SK-N-SH (cell line): ENCODE data around the gene TGM3. TPM values are rescaled to one million over a fixed set of nuclear protein-coding genes. Genes with fewer than 3 reads are reported as not detected.

Source experiments
- CTCF ChIA-PET: fragments of 300-600, 350-600 bp; formaldehyde crosslinking; extraction: SDS; loops from one replicate; lab custom pipeline; 2021; lab: Yijun Ruan, JAX
- POLR2A ChIA-PET: fragments of 350-600 bp; sonication (Branson Sonifier 250); formaldehyde crosslinking; extraction: SDS; loops from one replicate; lab custom pipeline; 2020; ENCODE audit warnings: antibody characterized with exemption, inconsistent platforms; lab: Yijun Ruan, JAX
- DNase-seq: peaks from one replicate; pipeline ENCODE4 v3.0.0; 2012
- H2AFZ ChIP-seq: fragments of 200-600 bp; sonication (generic); 2 replicates; pipeline ENCODE4 v1.8.1; 2016; ENCODE audit warnings: antibody characterized with exemption, mild to moderate bottlenecking, low read depth
- H3F3A ChIP-seq: fragments of 200-600 bp; sonication (generic); replicated peaks from 2 replicates; pipeline ENCODE3; 2016; ENCODE audit warnings: antibody characterized with exemption, mild to moderate bottlenecking; ENCODE audit not compliant: insufficient read depth
- H3K27ac ChIP-seq, 2 experiments: fragments of 200-500 bp in 1 of 2; fragments of 200-600 bp in 1 of 2; sonication (Bioruptor generic) in 1 of 2; sonication (generic), shearing (Covaris generic) in 1 of 2; 2 replicates each; pipeline versions ENCODE4 v1.5.1 to v1.6.1; 2014 to 2016; ENCODE audit warnings: low read depth in 2 of 2, inconsistent platforms in 1 of 2, low read length in 1 of 2, mild to moderate bottlenecking in 1 of 2, mixed read lengths in 1 of 2
- H3K27me3 ChIP-seq: fragments of 200-600 bp; sonication (generic), shearing (Covaris generic); 2 replicates; pipeline ENCODE4 v1.6.1; 2016; ENCODE audit warnings: mixed run types; ENCODE audit not compliant: insufficient read depth
- H3K36me3 ChIP-seq, 2 experiments: fragments of 200-500 bp in 1 of 2; fragments of 200-600 bp in 1 of 2; sonication (Bioruptor generic) in 1 of 2; sonication (generic) in 1 of 2; replicated peaks in 1 of 2; 2 replicates each; pipeline versions ENCODE3 to v1.5.1; 2014 to 2016; ENCODE audit warnings: low read length in 1 of 2, mild to moderate bottlenecking in 1 of 2; ENCODE audit not compliant: insufficient read depth in 2 of 2, control insufficient read depth in 1 of 2
- H3K4me1 ChIP-seq, 2 experiments: fragments of 200-500 bp in 1 of 2; fragments of 200-600 bp in 1 of 2; sonication (Bioruptor generic) in 1 of 2; sonication (generic), shearing (Covaris generic) in 1 of 2; 2 replicates each; pipeline versions ENCODE4 v1.5.1 to v1.6.1; 2014 to 2016; ENCODE audit warnings: low read depth in 1 of 2, low read length in 1 of 2, mixed run types in 1 of 2; ENCODE audit not compliant: insufficient read depth in 2 of 2, control insufficient read depth in 1 of 2
- H3K4me2 ChIP-seq: fragments of 200-600 bp; sonication (generic), shearing (Covaris generic); 2 replicates; pipeline ENCODE4 v1.6.1; 2017; ENCODE audit warnings: mixed run types
- H3K4me3 ChIP-seq, 2 experiments: fragments of 200-500 bp in 1 of 2; fragments of 200-600 bp in 1 of 2; sonication (Bioruptor generic) in 1 of 2; sonication (generic), shearing (Covaris generic) in 1 of 2; 2 replicates each; pipeline versions ENCODE4 v1.5.1 to v1.8.1; 2014 to 2016; ENCODE audit warnings: low read depth in 2 of 2, inconsistent platforms in 1 of 2, low read length in 1 of 2, mild to moderate bottlenecking in 1 of 2, mixed read lengths in 1 of 2, moderate library complexity in 1 of 2
- H3K79me2 ChIP-seq: fragments of 200-600 bp; sonication (generic); 2 replicates; pipeline ENCODE4 v1.8.1; 2017; ENCODE audit warnings: mild to moderate bottlenecking; ENCODE audit not compliant: insufficient read depth
- H3K9ac ChIP-seq: fragments of 200-600 bp; sonication (generic); 2 replicates; pipeline ENCODE4 v1.6.1; 2017; ENCODE audit warnings: mixed run types
- H3K9me2 ChIP-seq: fragments of 200-600 bp; sonication (generic); 2 replicates; pipeline ENCODE4 v1.6.1; 2017; ENCODE audit warnings: mixed run types
- H3K9me3 ChIP-seq: fragments of 200-600 bp; sonication (generic); 2 replicates; pipeline ENCODE4 v1.6.1; 2017; ENCODE audit warnings: mixed run types, mild to moderate bottlenecking, moderate library complexity
- H4K20me1 ChIP-seq: fragments of 200-600 bp; sonication (generic); 2 replicates; pipeline ENCODE4 v1.6.1; 2017; ENCODE audit warnings: mild to moderate bottlenecking, mixed run types; ENCODE audit not compliant: insufficient read depth
- CHD2 ChIP-seq: fragments of 150-350 bp; IDR thresholded peaks from 2 replicates; pipeline ENCODE4 v1.6.1; 2018; ENCODE audit warnings: low read length; ENCODE audit not compliant: partially characterized antibody
- FOXM1 ChIP-seq: IDR thresholded peaks from 2 replicates; pipeline ENCODE4 v1.4.0; 2012; ENCODE audit warnings: low read depth, mild to moderate bottlenecking
- GABPA ChIP-seq: IDR thresholded peaks from 2 replicates; pipeline ENCODE4 v1.4.0; 2012; ENCODE audit warnings: low read depth, mild to moderate bottlenecking
- GATA2 ChIP-seq: sonication (generic); formaldehyde crosslinking; IDR thresholded peaks from 2 replicates; pipeline ENCODE4 v1.5.0; 2020; ENCODE audit warnings: mild to moderate bottlenecking, missing genetic modification reagents
- MXI1 ChIP-seq: IDR thresholded peaks from 2 replicates; pipeline ENCODE4 v1.6.1; 2012; ENCODE audit warnings: mild to moderate bottlenecking, low read depth, low read length, improper control_type of control experiment
- NRF1 ChIP-seq: IDR thresholded peaks from 2 replicates; pipeline ENCODE4 v1.6.1; 2012; ENCODE audit warnings: low read depth, mild to moderate bottlenecking, low read length
- RAD21 ChIP-seq: IDR thresholded peaks from 2 replicates; pipeline ENCODE4 v1.6.1; 2012; ENCODE audit warnings: mild to moderate bottlenecking, low read length
- RFX5 ChIP-seq: IDR thresholded peaks from 2 replicates; pipeline ENCODE4 v1.6.1; 2012; ENCODE audit warnings: mild to moderate bottlenecking, improper control_type of control experiment, low read length
- SMC3 ChIP-seq: IDR thresholded peaks from 2 replicates; pipeline ENCODE4 v1.6.1; 2012; ENCODE audit warnings: low read depth, low read length, improper control_type of control experiment
- TAF1 ChIP-seq: IDR thresholded peaks from 2 replicates; pipeline ENCODE4 v1.6.1; 2012; ENCODE audit warnings: low read depth, mild to moderate bottlenecking, low read length, moderate library complexity, borderline replicate concordance
- TCF12 ChIP-seq: IDR thresholded peaks from 2 replicates; pipeline ENCODE4 v1.4.0; 2012
- TEAD4 ChIP-seq: IDR thresholded peaks from 2 replicates; pipeline ENCODE4 v1.4.0; 2012; ENCODE audit warnings: mild to moderate bottlenecking, borderline replicate concordance; ENCODE audit not compliant: insufficient read depth
- YY1 ChIP-seq: IDR thresholded peaks from 2 replicates; pipeline ENCODE4 v1.4.0; 2012; ENCODE audit warnings: low read depth, mild to moderate bottlenecking
- WGBS: methylation state at CpG from one replicate; pipeline ENCODE4 v1.1.6; 2017; ENCODE audit warnings: low lambda C conversion rate; 5-methylcytosine and 5-hydroxymethylcytosine counted together
- polyA plus RNA-seq, 3 experiments: library from polyadenylated mRNA; depleted of rRNA; stranded (reverse); fragments of >200 nt; gene quantifications; 2 replicates each; pipeline ENCODE4 v1.2.3, GENCODE V29; 2012
- TF ChIP-seq, protein P1 (sequence below): IDR thresholded peaks from 2 replicates; pipeline ENCODE4; 2012
- TF ChIP-seq, protein P2 (sequence below): IDR thresholded peaks from 2 replicates; pipeline ENCODE4 v1.4.0; 2012; ENCODE audit warnings: low read depth, borderline replicate concordance
- TF ChIP-seq, protein P3 (sequence below): IDR thresholded peaks from 2 replicates; pipeline ENCODE4 v1.4.0; 2012; ENCODE audit warnings: low read depth, borderline replicate concordance
- TF ChIP-seq, protein P4 (sequence below): fragments of 150-350 bp; IDR thresholded peaks from 2 replicates; pipeline ENCODE4 v1.6.1; 2016; ENCODE audit warnings: mild to moderate bottlenecking, low read depth, low read length
- TF ChIP-seq, protein P5 (sequence below): IDR thresholded peaks from 2 replicates; pipeline ENCODE4 v1.6.1; 2012; ENCODE audit warnings: mild to moderate bottlenecking, low read depth, low read length, moderate library complexity

TGM3 gene
- polyA plus RNA-seq, 1 of the 3 experiments (the other 2 are of a cell fraction) = not detected

DNA sequence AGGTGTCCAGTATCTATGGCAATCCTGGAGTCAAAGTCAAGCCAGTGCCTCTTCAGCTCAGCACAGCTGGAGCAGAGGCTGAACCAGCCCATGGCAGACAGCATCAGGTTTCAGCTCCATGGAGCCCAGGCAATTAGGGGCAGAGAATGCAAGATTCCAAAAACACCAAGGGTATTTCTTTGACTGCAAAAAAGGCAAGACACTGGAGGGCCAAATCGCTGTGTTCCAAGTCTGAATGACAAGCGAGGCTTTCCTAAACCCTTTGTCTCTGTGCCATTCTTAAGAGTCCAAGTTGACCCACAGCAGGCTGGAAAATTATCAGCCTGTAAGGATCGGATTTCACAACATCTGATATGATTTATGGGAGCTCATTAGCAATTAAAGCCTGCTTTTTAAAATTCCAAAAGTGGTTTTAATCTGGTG lies 49.7 kb upstream of the TGM3 start:
- no peaks in the 10 kb centered on the region for H3K4me1 ChIP-seq
- no peaks in the 10 kb centered on the region for H3F3A ChIP-seq
- 41% methylated on average over 3 of the region's 3 CpGs for WGBS
- H2AFZ ChIP-seq = no peak overlapping the region
- DNase-seq = no peak
- no peak overlapping the region for H3K9ac ChIP-seq
- no peaks in the 10 kb centered on the region for H3K36me3 ChIP-seq
- no peaks in the 10 kb centered on the region for H3K9me2 ChIP-seq
- H4K20me1 ChIP-seq = no peaks in the 10 kb centered on the region
- H3K27ac ChIP-seq = no peak overlapping the region
- CTCF ChIA-PET = interaction anchor here (1.5 kb wide), 1 partner anchor 73 kb away, joined by 6 read pairs; no protein-coding TSS in a partner anchor
- H3K79me2 ChIP-seq = no peaks in the 10 kb centered on the region
- no peak overlapping the region for H3K4me3 ChIP-seq
- POLR2A ChIA-PET = no interaction called here
- no peak for TF ChIP-seq TCF12
- TF ChIP-seq, all 33 proteins: peak for 0
- H3K9me3 ChIP-seq = no peaks in the 10 kb centered on the region
- peaks cover 9% of the 10 kb centered on the region; the same call in 1 of the 2 replicates for H3K27me3 ChIP-seq
- H3K4me2 ChIP-seq = no peak overlapping the region

DNA sequence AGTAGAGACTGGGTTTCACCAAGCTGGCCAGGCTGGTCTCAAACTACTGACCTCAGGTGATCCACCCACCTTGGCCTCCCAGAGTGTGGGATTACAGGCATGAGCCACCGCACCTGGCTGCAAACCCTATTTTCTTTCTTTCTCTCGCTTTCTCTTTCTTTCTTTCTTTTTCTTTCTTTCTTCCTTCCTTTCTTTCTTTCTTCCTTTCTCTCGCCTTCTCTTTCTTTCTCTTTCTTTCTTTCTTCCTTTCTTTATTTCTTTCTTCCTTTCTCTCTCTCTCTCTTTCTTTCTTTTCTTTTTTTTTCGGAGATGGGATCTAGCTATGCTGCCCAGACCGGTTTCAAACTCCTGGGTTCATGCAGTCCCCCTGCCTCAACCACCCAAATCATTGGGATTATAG lies 47.0 kb upstream of the TGM3 start:
- no peak for DNase-seq
- WGBS = 52% methylated on average over 5 of the region's 5 CpGs
- Histone ChIP-seq H3K4me3 (no peak overlapping the region), H3K27me3 (peaks cover 9% of the 10 kb centered on the region; the same call in 1 of the 2 replicates), H3K9me3 (no peaks in the 10 kb centered on the region), H3F3A (no peaks in the 10 kb centered on the region), H3K4me2 (no peak overlapping the region), H3K4me1 (no peaks in the 10 kb centered on the region), H3K9ac (no peak overlapping the region), H3K9me2 (no peaks in the 10 kb centered on the region), H3K27ac (no peak overlapping the region), H3K79me2 (no peaks in the 10 kb centered on the region), H2AFZ (no peak overlapping the region), H4K20me1 (no peaks in the 10 kb centered on the region), H3K36me3 (no peaks in the 10 kb centered on the region)
- POLR2A ChIA-PET = no interaction called here
- CTCF ChIA-PET = interaction anchor here (1.3 to 1.6 kb wide), 2 partner anchors 10 to 41 kb away, joined by 3 to 7 read pairs; no protein-coding TSS in a partner anchor
- TF ChIP-seq, protein P1, sequence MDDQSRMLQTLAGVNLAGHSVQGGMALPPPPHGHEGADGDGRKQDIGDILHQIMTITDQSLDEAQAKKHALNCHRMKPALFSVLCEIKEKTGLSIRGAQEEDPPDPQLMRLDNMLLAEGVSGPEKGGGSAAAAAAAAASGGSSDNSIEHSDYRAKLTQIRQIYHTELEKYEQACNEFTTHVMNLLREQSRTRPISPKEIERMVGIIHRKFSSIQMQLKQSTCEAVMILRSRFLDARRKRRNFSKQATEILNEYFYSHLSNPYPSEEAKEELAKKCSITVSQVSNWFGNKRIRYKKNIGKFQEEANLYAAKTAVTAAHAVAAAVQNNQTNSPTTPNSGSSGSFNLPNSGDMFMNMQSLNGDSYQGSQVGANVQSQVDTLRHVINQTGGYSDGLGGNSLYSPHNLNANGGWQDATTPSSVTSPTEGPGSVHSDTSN = no peak
- no peak for TF ChIP-seq CHD2
- TF ChIP-seq, protein P2, sequence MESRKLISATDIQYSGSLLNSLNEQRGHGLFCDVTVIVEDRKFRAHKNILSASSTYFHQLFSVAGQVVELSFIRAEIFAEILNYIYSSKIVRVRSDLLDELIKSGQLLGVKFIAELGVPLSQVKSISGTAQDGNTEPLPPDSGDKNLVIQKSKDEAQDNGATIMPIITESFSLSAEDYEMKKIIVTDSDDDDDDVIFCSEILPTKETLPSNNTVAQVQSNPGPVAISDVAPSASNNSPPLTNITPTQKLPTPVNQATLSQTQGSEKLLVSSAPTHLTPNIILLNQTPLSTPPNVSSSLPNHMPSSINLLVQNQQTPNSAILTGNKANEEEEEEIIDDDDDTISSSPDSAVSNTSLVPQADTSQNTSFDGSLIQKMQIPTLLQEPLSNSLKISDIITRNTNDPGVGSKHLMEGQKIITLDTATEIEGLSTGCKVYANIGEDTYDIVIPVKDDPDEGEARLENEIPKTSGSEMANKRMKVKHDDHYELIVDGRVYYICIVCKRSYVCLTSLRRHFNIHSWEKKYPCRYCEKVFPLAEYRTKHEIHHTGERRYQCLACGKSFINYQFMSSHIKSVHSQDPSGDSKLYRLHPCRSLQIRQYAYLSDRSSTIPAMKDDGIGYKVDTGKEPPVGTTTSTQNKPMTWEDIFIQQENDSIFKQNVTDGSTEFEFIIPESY = no peak
- no peak for TF ChIP-seq GATA2
- TF ChIP-seq, protein P3, sequence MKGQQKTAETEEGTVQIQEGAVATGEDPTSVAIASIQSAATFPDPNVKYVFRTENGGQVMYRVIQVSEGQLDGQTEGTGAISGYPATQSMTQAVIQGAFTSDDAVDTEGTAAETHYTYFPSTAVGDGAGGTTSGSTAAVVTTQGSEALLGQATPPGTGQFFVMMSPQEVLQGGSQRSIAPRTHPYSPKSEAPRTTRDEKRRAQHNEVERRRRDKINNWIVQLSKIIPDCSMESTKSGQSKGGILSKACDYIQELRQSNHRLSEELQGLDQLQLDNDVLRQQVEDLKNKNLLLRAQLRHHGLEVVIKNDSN = no peak
- TF ChIP-seq GABPA = no peak
- TF ChIP-seq NRF1 = no peak
- no peak for TF ChIP-seq YY1
- no peak for TF ChIP-seq TEAD4
- TF ChIP-seq RAD21 = no peak
- TF ChIP-seq, protein P4, sequence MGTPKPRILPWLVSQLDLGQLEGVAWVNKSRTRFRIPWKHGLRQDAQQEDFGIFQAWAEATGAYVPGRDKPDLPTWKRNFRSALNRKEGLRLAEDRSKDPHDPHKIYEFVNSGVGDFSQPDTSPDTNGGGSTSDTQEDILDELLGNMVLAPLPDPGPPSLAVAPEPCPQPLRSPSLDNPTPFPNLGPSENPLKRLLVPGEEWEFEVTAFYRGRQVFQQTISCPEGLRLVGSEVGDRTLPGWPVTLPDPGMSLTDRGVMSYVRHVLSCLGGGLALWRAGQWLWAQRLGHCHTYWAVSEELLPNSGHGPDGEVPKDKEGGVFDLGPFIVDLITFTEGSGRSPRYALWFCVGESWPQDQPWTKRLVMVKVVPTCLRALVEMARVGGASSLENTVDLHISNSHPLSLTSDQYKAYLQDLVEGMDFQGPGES = no peak
- TF ChIP-seq FOXM1 = no peak
- no peak for TF ChIP-seq RFX5
- TF ChIP-seq, protein P5, sequence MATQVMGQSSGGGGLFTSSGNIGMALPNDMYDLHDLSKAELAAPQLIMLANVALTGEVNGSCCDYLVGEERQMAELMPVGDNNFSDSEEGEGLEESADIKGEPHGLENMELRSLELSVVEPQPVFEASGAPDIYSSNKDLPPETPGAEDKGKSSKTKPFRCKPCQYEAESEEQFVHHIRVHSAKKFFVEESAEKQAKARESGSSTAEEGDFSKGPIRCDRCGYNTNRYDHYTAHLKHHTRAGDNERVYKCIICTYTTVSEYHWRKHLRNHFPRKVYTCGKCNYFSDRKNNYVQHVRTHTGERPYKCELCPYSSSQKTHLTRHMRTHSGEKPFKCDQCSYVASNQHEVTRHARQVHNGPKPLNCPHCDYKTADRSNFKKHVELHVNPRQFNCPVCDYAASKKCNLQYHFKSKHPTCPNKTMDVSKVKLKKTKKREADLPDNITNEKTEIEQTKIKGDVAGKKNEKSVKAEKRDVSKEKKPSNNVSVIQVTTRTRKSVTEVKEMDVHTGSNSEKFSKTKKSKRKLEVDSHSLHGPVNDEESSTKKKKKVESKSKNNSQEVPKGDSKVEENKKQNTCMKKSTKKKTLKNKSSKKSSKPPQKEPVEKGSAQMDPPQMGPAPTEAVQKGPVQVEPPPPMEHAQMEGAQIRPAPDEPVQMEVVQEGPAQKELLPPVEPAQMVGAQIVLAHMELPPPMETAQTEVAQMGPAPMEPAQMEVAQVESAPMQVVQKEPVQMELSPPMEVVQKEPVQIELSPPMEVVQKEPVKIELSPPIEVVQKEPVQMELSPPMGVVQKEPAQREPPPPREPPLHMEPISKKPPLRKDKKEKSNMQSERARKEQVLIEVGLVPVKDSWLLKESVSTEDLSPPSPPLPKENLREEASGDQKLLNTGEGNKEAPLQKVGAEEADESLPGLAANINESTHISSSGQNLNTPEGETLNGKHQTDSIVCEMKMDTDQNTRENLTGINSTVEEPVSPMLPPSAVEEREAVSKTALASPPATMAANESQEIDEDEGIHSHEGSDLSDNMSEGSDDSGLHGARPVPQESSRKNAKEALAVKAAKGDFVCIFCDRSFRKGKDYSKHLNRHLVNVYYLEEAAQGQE = no peak
- no peak for TF ChIP-seq TAF1
- no peak for TF ChIP-seq MXI1
- TF ChIP-seq SMC3 = no peak
